Ureter (tissue), 1 donor: ENCODE results near the gene HECTD1. TPM values are rescaled to one million over a fixed set of nuclear protein-coding genes. Genes with fewer than 3 reads are reported as not detected.
"Not testable (repeated sequence)": the region's sequence is repeated elsewhere in the genome, so short reads cannot be mapped to it uniquely, and the experiment has no call there.

Experiments used
- DNase-seq: peaks from one replicate; pipeline ENCODE4 v3.0.0-alpha.2; 2020; ENCODE audit warnings: low spot score
- total RNA-seq: library from RNA; stranded (reverse); gene quantifications from one replicate; pipeline ENCODE4 v1.2.4, GENCODE V29; 2023
- donor health status: DM: yes; HTN: yes; CAD: no.

Gene HECTD1
- total RNA-seq, 1 donor from 2014 or later: 212 TPM

DNA sequence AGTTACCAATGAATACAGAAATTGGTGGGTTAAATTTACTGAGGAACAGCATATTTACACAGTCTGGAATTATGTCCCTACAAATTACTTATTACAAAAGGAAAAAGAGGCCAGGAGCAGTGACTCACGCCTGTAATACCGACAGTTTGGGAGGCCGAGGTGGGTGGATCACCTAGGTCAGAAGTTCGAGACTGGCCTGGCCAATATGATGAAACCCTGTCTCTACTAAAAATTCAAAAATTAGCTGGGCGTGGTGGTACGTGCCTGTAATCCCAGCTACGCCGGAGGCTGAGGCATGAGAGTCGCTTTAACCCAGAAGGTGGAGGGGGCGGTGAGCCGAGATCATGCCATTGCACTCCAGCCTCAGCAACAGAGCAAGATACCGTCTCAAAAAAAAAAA, 52.6 kb downstream of the HECTD1 start:
- no peak for DNase-seq

GRCh38 chr14:31142455-31143087, 65.0 kb downstream of the HECTD1 start:
- DNase-seq: no peak

DNA sequence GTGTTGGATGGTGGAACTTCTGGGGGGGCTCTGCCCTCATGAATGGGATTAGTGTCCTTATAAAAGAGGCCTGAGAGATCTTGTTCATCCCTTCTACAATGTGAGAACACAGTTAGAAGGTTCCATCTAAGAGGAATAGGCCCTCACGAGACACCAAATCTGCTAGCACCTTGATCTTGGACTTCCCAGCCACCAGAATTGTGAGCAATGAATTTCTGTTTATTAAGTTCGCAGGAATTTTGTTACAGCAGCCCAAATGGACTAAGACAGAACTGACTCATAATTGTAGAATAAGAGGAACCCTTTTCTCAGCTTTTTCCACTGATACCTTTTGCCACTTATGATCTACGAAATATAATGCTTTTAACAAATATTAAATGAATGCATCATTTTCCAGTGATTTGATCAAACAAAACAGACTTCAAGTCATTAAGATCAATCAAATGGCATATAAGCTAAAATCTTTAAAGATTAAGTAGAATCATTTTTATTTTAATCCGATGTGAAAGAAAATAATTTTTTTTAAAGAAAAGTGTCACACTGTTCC, 68.2 kb downstream of the HECTD1 start:
- no peak for DNase-seq

- DNase-seq: no peak
Measured at GRCh38 chr14:31138301-31138700, 69.3 kb downstream of the HECTD1 start.

- DNase-seq: no peak
Measured at GRCh38 chr14:31137214-31137889, 70.2 kb downstream of the HECTD1 start.

GRCh38 chr14:31133133-31133532, 74.5 kb downstream of the HECTD1 start:
- DNase-seq: no peak

- DNase-seq: no peak
Measured at GRCh38 chr14:31128601-31129526, 78.7 kb downstream of the HECTD1 start.

- DNase-seq: no peak
Measured at GRCh38 chr14:31127690-31128089, 79.9 kb downstream of the HECTD1 start.

DNA sequence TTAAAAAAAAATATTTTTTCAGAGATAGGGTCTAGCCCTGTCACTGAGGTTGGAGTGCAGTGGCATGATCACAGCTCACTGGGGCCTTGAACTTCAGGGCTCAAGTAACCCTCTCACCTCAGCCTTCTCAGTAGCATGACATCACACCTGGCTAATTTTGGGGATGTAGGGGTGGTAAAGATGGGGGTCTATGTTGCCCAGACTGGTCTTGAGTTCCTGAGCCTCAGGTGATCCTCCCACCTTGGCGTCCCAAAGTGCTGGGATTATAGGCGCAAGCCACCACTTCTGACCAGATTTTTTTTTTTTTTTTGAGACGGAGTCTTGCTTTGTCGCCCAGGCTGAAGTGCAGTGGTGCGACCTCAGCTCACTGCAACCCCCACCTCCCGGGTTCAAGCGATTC, 80.9 kb downstream of the HECTD1 start:
- no peak for DNase-seq

GRCh38 chr14:31125231-31125630, 82.4 kb downstream of the HECTD1 start:
- no peak for DNase-seq

- DNase-seq: no peak
Measured at GRCh38 chr14:31124197-31124596, 83.4 kb downstream of the HECTD1 start.

GRCh38 chr14:31122921-31123320, 84.7 kb downstream of the HECTD1 start:
- DNase-seq: no peak

DNA sequence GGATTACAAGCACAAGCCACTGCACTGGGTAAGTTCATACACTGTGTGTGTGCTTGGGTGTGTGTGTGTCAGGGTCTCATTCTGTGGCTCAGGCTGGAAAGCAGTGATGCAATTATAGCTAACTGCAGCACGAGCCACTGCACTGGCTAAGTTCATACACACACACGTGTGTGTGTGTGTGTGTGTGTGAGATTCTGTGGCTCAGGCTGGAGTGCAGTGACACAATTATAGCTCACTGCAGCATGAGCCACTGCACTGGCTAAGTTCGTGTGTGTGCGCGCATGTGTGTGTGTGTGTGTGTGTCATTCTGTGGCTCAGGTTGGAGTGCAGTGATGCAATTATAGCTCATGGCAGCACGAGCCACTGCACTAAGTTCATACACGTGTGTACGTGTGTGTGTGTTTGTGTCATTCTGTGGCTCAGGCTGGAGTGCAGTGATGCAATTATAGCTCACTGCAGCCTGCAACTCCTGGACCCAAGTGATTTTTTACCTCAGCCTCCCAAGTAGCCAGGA, 85.4 kb downstream of the HECTD1 start:
- no peak for DNase-seq

DNA sequence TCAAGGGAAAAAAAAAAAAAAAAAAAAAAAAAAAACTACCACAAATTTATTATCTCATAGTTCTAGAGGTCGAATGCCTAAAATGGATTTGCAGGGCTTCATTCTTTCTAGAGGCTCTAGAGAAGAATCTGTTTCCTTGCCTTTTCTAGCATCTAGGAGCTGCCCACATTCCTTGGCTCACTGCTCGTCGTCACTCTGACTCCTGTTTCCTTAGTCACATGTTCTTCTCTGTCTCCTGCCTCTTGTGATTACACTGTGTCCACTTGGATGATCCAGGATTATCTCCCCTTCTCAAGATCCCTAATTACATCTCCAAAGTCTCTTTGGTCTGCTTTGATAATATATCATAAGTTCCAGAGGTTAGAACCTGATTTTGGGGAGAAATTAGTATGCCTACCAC, 88.7 kb downstream of the HECTD1 start:
- no peak for DNase-seq

- no peak for DNase-seq
Measured at GRCh38 chr14:31113794-31114193, 93.8 kb downstream of the HECTD1 start.

- no peak for DNase-seq
Measured at GRCh38 chr14:31110872-31111271, 96.7 kb downstream of the HECTD1 start.

GRCh38 chr14:31109257-31109656, 98.3 kb downstream of the HECTD1 start:
- no peak for DNase-seq

DNA sequence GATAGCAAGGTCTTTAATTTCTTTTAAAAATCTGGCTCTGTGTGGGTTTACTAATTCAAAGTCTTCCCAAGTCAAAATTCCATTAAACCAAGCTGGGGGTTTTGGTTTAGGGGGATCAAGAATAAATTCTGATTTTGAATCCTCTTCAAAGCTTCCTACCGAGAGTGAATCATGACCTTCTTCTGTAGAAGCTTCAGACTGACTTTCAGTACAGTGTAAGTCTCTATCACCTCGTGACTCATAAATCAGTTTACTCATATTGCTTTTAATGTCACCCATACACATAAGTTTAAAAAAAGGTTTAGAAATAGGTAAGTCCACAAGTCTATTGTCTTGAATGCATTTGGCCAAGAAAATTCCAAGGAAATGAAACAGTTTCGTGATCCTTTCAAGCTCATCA, 100.8 kb downstream of the HECTD1 start:
- DNase-seq: no peak

DNA sequence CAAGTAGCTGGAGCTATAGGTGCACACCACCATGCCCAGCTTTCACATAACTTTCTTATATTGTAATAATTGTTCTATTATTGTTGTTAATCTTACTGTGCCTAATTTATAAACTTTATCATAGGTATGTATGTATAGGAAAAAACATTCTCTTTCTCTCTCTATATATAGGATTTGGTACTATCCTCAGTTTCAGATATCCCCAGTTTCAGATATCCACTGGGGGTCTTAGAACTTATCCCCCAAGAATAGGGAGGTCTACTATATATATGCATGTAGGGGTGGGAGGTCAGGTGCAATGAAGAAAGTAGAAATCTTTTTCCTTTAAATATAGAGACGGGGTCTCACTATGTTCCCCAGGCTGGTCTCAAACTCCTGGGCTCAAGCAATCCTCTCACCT, 110.5 kb downstream of the HECTD1 start:
- no peak for DNase-seq

- DNase-seq: no peak
Measured at GRCh38 chr14:31096255-31096654, 111.3 kb downstream of the HECTD1 start.

GRCh38 chr14:31095817-31096216, 111.8 kb downstream of the HECTD1 start:
- not testable (repeated sequence) for DNase-seq
